Uterus (tissue), 4 donors: ENCODE results near the gene TTC34. TPM values are rescaled to one million over a fixed set of nuclear protein-coding genes. Genes with fewer than 3 reads are reported as not detected.
A peak's percentile ranks its signal among the peaks of the same experiment; 100 is the strongest.

Experiments
- DNase-seq, 2 donors: peaks; one replicate each; pipeline ENCODE4 v3.0.0-alpha.2; 2019 to 2020
- H3K27ac ChIP-seq, 2 donors: fragments of 200-600 bp; sonication (generic); 1 replicate in 1 of 2; 2 replicates in 1 of 2; pipeline ENCODE4 v1.5.1; 2016 to 2018
- H3K27me3 ChIP-seq, 2 donors: fragments of 200-600 bp; sonication (generic); one replicate each; pipeline ENCODE4 v1.5.1; 2018 to 2019; ENCODE audit warnings: control low read depth in 1 of 2
- H3K36me3 ChIP-seq, 2 donors: fragments of 200-600 bp; sonication (generic); one replicate each; pipeline ENCODE4 v1.5.1; 2019; ENCODE audit warnings: control low read depth in 1 of 2
- H3K4me1 ChIP-seq, 2 donors: fragments of 200-600 bp; sonication (generic); one replicate each; pipeline ENCODE4 v1.5.1; 2018 to 2019; ENCODE audit warnings: control low read depth in 1 of 2
- H3K4me3 ChIP-seq, 2 donors: fragments of 200-600 bp; sonication (generic); 1 replicate in 1 of 2; 2 replicates in 1 of 2; pipeline ENCODE4 v1.5.1; 2018 to 2019; ENCODE audit warnings: mild to moderate bottlenecking in 1 of 2
- H3K9me3 ChIP-seq, 2 donors: fragments of 200-600 bp; sonication (generic); one replicate each; pipeline ENCODE4 v1.5.1; 2019; ENCODE audit warnings: control low read depth in 1 of 2
- POLR2A ChIP-seq, 2 donors: fragments of 450-650 bp; IDR thresholded peaks; one replicate each; pipeline ENCODE4 v1.6.1; 2016; ENCODE audit warnings: antibody characterized with exemption in 2 of 2, mild to moderate bottlenecking in 1 of 2, moderate library complexity in 1 of 2
- intact Hi-C: fragments of 100-400 bp; cut with DNase I; formaldehyde crosslinking; loops from one replicate; pipeline ENCODE4 v1.15.1; 2023; ENCODE audit warnings: low total_unique reads
- total RNA-seq, 4 donors: library from RNA; depleted of rRNA in 3 of 4; stranded (reverse); fragments of >200 nt in 3 of 4; gene quantifications; one replicate each; pipeline versions ENCODE4 v1.1.0 to v1.2.4, GENCODE V29; 2014 to 2023
- TF ChIP-seq, protein P1 (sequence below), 4 experiments: fragments of 200-600 bp in 2 of 4; fragments of 450-650 bp in 2 of 4; sonication (generic) in 2 of 4; IDR thresholded peaks; one replicate each; pipeline ENCODE4 v1.5.1; 2016 to 2019; ENCODE audit warnings: antibody characterized with exemption in 4 of 4, mild to moderate bottlenecking in 2 of 4, moderate library complexity in 1 of 4
- donor health status: DM: yes; HTN: yes; CAD: no.

The TTC34 gene
- total RNA-seq, 4 donors from 2014 or later: 0.29 to 2.9 (median 0.43) TPM

GRCh38 chr1:2594001-2594640 is 207.4 kb downstream of the TTC34 start:
- intact Hi-C loops: no loop called here
- TF ChIP-seq, protein P1, sequence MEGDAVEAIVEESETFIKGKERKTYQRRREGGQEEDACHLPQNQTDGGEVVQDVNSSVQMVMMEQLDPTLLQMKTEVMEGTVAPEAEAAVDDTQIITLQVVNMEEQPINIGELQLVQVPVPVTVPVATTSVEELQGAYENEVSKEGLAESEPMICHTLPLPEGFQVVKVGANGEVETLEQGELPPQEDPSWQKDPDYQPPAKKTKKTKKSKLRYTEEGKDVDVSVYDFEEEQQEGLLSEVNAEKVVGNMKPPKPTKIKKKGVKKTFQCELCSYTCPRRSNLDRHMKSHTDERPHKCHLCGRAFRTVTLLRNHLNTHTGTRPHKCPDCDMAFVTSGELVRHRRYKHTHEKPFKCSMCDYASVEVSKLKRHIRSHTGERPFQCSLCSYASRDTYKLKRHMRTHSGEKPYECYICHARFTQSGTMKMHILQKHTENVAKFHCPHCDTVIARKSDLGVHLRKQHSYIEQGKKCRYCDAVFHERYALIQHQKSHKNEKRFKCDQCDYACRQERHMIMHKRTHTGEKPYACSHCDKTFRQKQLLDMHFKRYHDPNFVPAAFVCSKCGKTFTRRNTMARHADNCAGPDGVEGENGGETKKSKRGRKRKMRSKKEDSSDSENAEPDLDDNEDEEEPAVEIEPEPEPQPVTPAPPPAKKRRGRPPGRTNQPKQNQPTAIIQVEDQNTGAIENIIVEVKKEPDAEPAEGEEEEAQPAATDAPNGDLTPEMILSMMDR (IDR thresholded peaks at IDR 0.05): no peak
- no peak for TF ChIP-seq POLR2A (IDR thresholded peaks at IDR 0.05)
- no peak overlapping the region for H3K27ac ChIP-seq
- no peaks in the 10 kb centered on the region for H3K27me3 ChIP-seq
- DNase-seq: peak; percentile 37 to 52
- no peaks in the 10 kb centered on the region for H3K4me1 ChIP-seq
- H3K4me3 ChIP-seq: peak overlapping the region in 1 of 2 donors; percentile 11
- no peaks in the 10 kb centered on the region for H3K36me3 ChIP-seq
- peaks cover 0 to 4% of the 10 kb centered on the region in 2 donors for H3K9me3 ChIP-seq

GRCh38 chr1:2593251-2593878 is 208.1 kb downstream of the TTC34 start:
- Histone ChIP-seq H3K4me3 (no peak overlapping the region), H3K27me3 (no peaks in the 10 kb centered on the region), H3K27ac (no peak overlapping the region), H3K4me1 (no peaks in the 10 kb centered on the region), H3K36me3 (no peaks in the 10 kb centered on the region), H3K9me3 (peaks cover 0 to under 1% of the 10 kb centered on the region in 2 donors)
- intact Hi-C loops: no loop called here
- peak in 1 of 2 donors; percentile 11 for DNase-seq
- TF ChIP-seq, protein P1 (IDR thresholded peaks at IDR 0.05): no peak
- no peak for TF ChIP-seq POLR2A (IDR thresholded peaks at IDR 0.05)

DNA sequence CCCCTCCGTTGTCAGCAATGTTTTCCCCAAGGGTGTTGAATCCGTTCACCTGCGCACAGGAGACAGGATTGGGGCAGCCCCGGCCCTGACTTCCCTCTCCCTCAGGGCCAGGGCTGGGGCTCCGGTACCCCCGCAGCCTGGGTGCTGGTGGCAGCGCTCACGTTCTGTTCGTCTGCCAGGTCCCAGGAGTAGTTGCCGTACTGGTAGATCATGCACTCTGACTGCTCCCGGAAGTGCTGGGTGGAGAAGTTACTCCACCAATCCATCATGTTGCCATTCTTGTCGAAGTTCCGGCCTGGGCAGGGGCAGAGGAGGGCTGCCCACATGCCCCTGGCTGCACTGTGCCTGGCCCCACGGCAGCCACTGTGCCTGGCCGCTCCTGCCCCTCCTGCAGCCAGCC is 208.8 kb downstream of the TTC34 start:
- Histone ChIP-seq H3K36me3 (no peaks in the 10 kb centered on the region), H3K4me1 (no peaks in the 10 kb centered on the region), H3K9me3 (no peaks in the 10 kb centered on the region), H3K27me3 (no peaks in the 10 kb centered on the region), H3K4me3 (no peak overlapping the region), H3K27ac (no peak overlapping the region)
- intact Hi-C loops: no loop called here
- DNase-seq: peak in 1 of 2 donors; percentile 12
- TF ChIP-seq, protein P1 (IDR thresholded peaks at IDR 0.05): no peak
- peak in 1 of 2 donors; percentile 11 for TF ChIP-seq POLR2A (IDR thresholded peaks at IDR 0.05)

DNA sequence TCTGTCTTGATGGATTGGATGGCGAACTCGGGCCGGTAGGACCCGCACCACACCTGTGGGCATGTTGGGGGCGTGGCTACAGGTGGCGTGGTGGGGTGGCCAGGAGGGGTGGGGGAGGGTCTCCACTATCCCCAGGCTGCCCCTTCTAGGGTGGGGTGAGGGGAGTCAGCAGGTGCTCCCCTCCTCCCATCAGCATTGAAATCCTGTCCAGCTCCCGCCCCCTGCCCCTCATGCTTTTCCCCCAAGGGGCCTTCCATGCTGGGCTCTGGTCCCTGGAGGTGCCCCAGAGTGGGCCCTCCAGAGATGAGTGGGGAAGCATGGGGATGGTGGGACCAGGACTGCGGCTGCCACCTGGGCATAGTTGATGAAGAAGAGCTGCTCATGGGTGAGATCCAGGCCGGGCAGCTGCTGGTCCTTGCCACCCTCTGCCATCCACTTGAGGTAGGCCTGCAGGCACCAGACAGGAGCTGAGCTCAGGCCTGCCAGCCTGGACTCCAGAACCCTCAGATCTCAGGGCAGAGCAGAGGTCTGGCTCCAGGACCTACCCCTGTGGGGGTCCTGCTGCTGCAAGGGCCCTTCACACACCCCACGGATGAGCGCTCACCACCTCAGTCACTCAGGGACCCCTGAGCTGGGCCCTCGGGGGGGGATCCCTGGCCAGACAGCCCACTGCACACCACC is 209.8 kb downstream of the TTC34 start:
- no peaks in the 10 kb centered on the region for H3K4me1 ChIP-seq
- TF ChIP-seq POLR2A (IDR thresholded peaks at IDR 0.05): no peak
- TF ChIP-seq, protein P1 (IDR thresholded peaks at IDR 0.05): no peak
- no peak overlapping the region for H3K27ac ChIP-seq
- H3K36me3 ChIP-seq: no peaks in the 10 kb centered on the region
- no peak overlapping the region for H3K4me3 ChIP-seq
- intact Hi-C loops: no loop called here
- no peaks in the 10 kb centered on the region for H3K9me3 ChIP-seq
- peak in 1 of 2 donors; percentile 10 for DNase-seq
- no peaks in the 10 kb centered on the region for H3K27me3 ChIP-seq

DNA sequence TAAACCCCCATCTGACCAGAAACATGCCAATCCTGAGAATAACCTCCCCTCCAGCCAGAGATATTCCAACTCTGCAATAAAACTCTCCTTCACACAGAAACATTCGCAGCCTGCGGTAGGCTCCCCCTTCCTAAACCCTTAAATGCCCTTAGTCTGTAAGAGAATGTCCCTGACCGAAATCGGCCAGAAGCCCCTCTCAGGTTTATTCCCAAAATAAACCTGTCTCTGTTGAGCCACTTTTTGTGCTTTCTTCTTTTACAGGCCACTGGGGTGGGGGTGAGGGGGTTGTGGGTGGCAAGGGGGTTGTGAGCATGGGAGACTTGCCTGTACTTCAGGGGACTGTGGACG is 210.3 kb downstream of the TTC34 start:
- intact Hi-C loops: no loop called here
- Histone ChIP-seq H3K4me3 (no peak overlapping the region), H3K27ac (no peak overlapping the region), H3K27me3 (no peaks in the 10 kb centered on the region), H3K4me1 (no peaks in the 10 kb centered on the region), H3K36me3 (no peaks in the 10 kb centered on the region), H3K9me3 (no peaks in the 10 kb centered on the region)
- TF ChIP-seq POLR2A (IDR thresholded peaks at IDR 0.05): no peak
- TF ChIP-seq, protein P1 (IDR thresholded peaks at IDR 0.05): no peak
- DNase-seq: no peak
